Measurements from ENCODE around the gene CCDC102B. TPM values are rescaled to one million over a fixed set of nuclear protein-coding genes. Genes with fewer than 3 reads are reported as not detected.
A peak's percentile ranks its signal among the peaks of the same experiment; 100 is the strongest.
"Not testable (repeated sequence)": the region's sequence is repeated elsewhere in the genome, so short reads cannot be mapped to it uniquely, and the experiment has no call there.

The CCDC102B gene
- total and polyA plus RNA-seq, 2 of the 8 experiments (the other 6 are each of a cell fraction or from before 2014, with no cell fraction given) = 0.80 to 1.1 TPM

- Histone ChIP-seq H3K56ac (replicated peaks; ENCODE audit: insufficient read length, low read depth, low read length) (no peak overlapping the region), H3K9me3 (ENCODE audit: insufficient read depth in 2 of 2, low read depth in 1 of 2, low read length in 1 of 2) (no peaks in the 10 kb centered on the region), H3K9ac (replicated peaks in 1 of 4; ENCODE audit: extremely low read depth in 1 of 4, low read depth in 3 of 4, low read length in 3 of 4) (no peak overlapping the region), H3K18ac (ENCODE audit: extremely low read depth, low read length) (no peak overlapping the region), H4K8ac (ENCODE audit: extremely low read depth, insufficient read depth, low read length) (no peak overlapping the region), H3K27me3 (replicated peaks in 1 of 4; ENCODE audit: control insufficient read depth in 3 of 4, extremely low read depth in 1 of 4, insufficient read depth in 3 of 4, low read length in 3 of 4) (no peaks in the 10 kb centered on the region), H2BK120ac (replicated peaks; ENCODE audit: low read depth, low read length) (no peak overlapping the region), H4K20me1 (replicated peaks in 1 of 2; ENCODE audit: control insufficient read depth in 1 of 2, insufficient read depth in 2 of 2, low read length in 2 of 2) (no peaks in the 10 kb centered on the region), H3K36me3 (ENCODE audit: control insufficient read depth in 2 of 4, insufficient read depth in 4 of 4, low read length in 3 of 4) (no peaks in the 10 kb centered on the region), H4K91ac (replicated peaks; ENCODE audit: insufficient read length, low read length) (no peak overlapping the region), H2BK5ac (ENCODE audit: low read depth, low read length) (no peak overlapping the region), H2BK15ac (ENCODE audit: low read length) (no peak overlapping the region), H3K23me2 (ENCODE audit: low read depth, low read length) (no peaks in the 10 kb centered on the region), H3K4ac (replicated peaks; ENCODE audit: insufficient read length, low read depth, low read length) (no peak overlapping the region), H3K4me1 (replicated peaks in 1 of 4; ENCODE audit: control insufficient read depth in 3 of 4, insufficient read depth in 4 of 4, low read length in 3 of 4) (peaks cover 0 to 11% (median 0%) of the 10 kb centered on the region in 4 experiments; a peak in 1 of 7 replicates), H3K79me1 (ENCODE audit: low read depth, low read length) (no peaks in the 10 kb centered on the region), H3K79me2 (ENCODE audit: control insufficient read depth in 1 of 2, insufficient read depth in 2 of 2, low read length in 2 of 2) (no peaks in the 10 kb centered on the region), H3K4me3 (ENCODE audit: extremely low read depth in 1 of 4, insufficient read depth in 2 of 4, low read depth in 3 of 4, low read length in 4 of 4) (no peak overlapping the region), H4K5ac (ENCODE audit: insufficient read length, low read depth, low read length) (no peak overlapping the region), H2AK5ac (ENCODE audit: low read depth, low read length) (no peak overlapping the region), H3K4me2 (ENCODE audit: insufficient read depth in 1 of 2, low read depth in 2 of 2, low read length in 2 of 2) (no peak overlapping the region), H3K14ac (ENCODE audit: insufficient read length) (no peak overlapping the region), H3K23ac (ENCODE audit: insufficient read length) (no peak overlapping the region), H3K27ac (ENCODE audit: low read depth, low read length) (no peak overlapping the region), H2BK12ac (ENCODE audit: low read depth, low read length) (no peak overlapping the region), H2BK20ac (ENCODE audit: low read length) (no peak overlapping the region), H2AFZ (ENCODE audit: low read length) (0 out of 2 replicates have a peak overlapping the region, but pooled peaks have one; percentile 53)
- 91% methylated on average over 7 of the region's 7 CpGs; no CpG with 5 or more reads in 1 of the 2 experiments for WGBS, 2 experiments (ENCODE audit: extremely low coverage in 1 of 2, insufficient coverage in 1 of 2, insufficient read length in 1 of 2, insufficient replicate concordance in 2 of 2, low coverage in 1 of 2, low lambda C conversion rate in 2 of 2, missing lambda C conversion rate in 1 of 2)
- ChIA-PET CTCF (ENCODE audit: partially characterized antibody) (no interaction called here), POLR2A (ENCODE audit: partially characterized antibody) (no interaction called here)
- FAIRE-seq (no peak), DNase-seq (ENCODE audit: low read depth in 1 of 2, low spot score in 2 of 2) (no peak)
- no peak for TF ChIP-seq JUND (IDR thresholded peaks at IDR 0.05; ENCODE audit: low read length)
Measured at GRCh38 chr18:68942230-68942629, 144.3 kb downstream of the CCDC102B start.

GRCh38 chr18:68943861-68944260 is 146.0 kb downstream of the CCDC102B start:
- H3K4me3 ChIP-seq (ENCODE audit: extremely low read depth in 1 of 4, insufficient read depth in 2 of 4, low read depth in 3 of 4, low read length in 4 of 4); H2AFZ ChIP-seq (ENCODE audit: low read length); H3K79me2 ChIP-seq (ENCODE audit: control insufficient read depth in 1 of 2, insufficient read depth in 2 of 2, low read length in 2 of 2); H3K36me3 ChIP-seq (ENCODE audit: control insufficient read depth in 2 of 4, insufficient read depth in 4 of 4, low read length in 3 of 4); H3K27ac ChIP-seq (ENCODE audit: low read depth, low read length); H4K20me1 ChIP-seq (replicated peaks in 1 of 2; ENCODE audit: control insufficient read depth in 1 of 2, insufficient read depth in 2 of 2, low read length in 2 of 2); H3K4ac ChIP-seq (replicated peaks; ENCODE audit: insufficient read length, low read depth, low read length); H4K8ac ChIP-seq (ENCODE audit: extremely low read depth, insufficient read depth, low read length); DNase-seq (ENCODE audit: low read depth in 1 of 2, low spot score in 2 of 2); H2BK120ac ChIP-seq (replicated peaks; ENCODE audit: low read depth, low read length); FAIRE-seq; H3K27me3 ChIP-seq (replicated peaks in 1 of 4; ENCODE audit: control insufficient read depth in 3 of 4, extremely low read depth in 1 of 4, insufficient read depth in 3 of 4, low read length in 3 of 4); H2BK5ac ChIP-seq (ENCODE audit: low read depth, low read length); H3K18ac ChIP-seq (ENCODE audit: extremely low read depth, low read length); CTCF ChIA-PET (ENCODE audit: partially characterized antibody); H2BK15ac ChIP-seq (ENCODE audit: low read length); H4K5ac ChIP-seq (ENCODE audit: insufficient read length, low read depth, low read length); H2BK12ac ChIP-seq (ENCODE audit: low read depth, low read length); H2AK5ac ChIP-seq (ENCODE audit: low read depth, low read length); H2BK20ac ChIP-seq (ENCODE audit: low read length); H3K79me1 ChIP-seq (ENCODE audit: low read depth, low read length); H3K9ac ChIP-seq (replicated peaks in 1 of 4; ENCODE audit: extremely low read depth in 1 of 4, low read depth in 3 of 4, low read length in 3 of 4); H3K23ac ChIP-seq (ENCODE audit: insufficient read length); H3K14ac ChIP-seq (ENCODE audit: insufficient read length); H3K9me3 ChIP-seq (ENCODE audit: insufficient read depth in 2 of 2, low read depth in 1 of 2, low read length in 1 of 2); H3K56ac ChIP-seq (replicated peaks; ENCODE audit: insufficient read length, low read depth, low read length); H3K23me2 ChIP-seq (ENCODE audit: low read depth, low read length); H4K91ac ChIP-seq (replicated peaks; ENCODE audit: insufficient read length, low read length): not testable (repeated sequence)
- 80% methylated on average over 2 of the region's 2 CpGs; no CpG with 5 or more reads in 1 of the 2 experiments for WGBS, 2 experiments (ENCODE audit: extremely low coverage in 1 of 2, insufficient coverage in 1 of 2, insufficient read length in 1 of 2, insufficient replicate concordance in 2 of 2, low coverage in 1 of 2, low lambda C conversion rate in 2 of 2, missing lambda C conversion rate in 1 of 2)
- Histone ChIP-seq H3K4me1 (replicated peaks in 1 of 4; ENCODE audit: control insufficient read depth in 3 of 4, insufficient read depth in 4 of 4, low read length in 3 of 4) (peaks cover 0 to 11% (median 0%) of the 10 kb centered on the region in 4 experiments; a peak in 1 of 7 replicates), H3K4me2 (ENCODE audit: insufficient read depth in 1 of 2, low read depth in 2 of 2, low read length in 2 of 2) (0 out of 4 replicates have a peak overlapping the region, but pooled peaks have one; percentile 5 to 40)
- POLR2A ChIA-PET (ENCODE audit: partially characterized antibody) = interaction anchor here (0.8 kb wide), 1 partner anchor 15 kb away, joined by 3 read pairs; no protein-coding TSS in a partner anchor
